Measurements from ENCODE around the gene HMX3.

The HMX3 gene

GRCh38 chr10:123150986-123151736, 15.4 kb downstream of the HMX3 start:
- Histone ChIP-seq H3K9ac (ENCODE audit: low read depth, low read length) (no peak overlapping the region), H3K36me3 (ENCODE audit: insufficient read depth, low read length) (peaks cover 3% of the 10 kb centered on the region)

GRCh38 chr10:123151737-123152135, 16.0 kb downstream of the HMX3 start:
- H3K4me2 ChIP-seq (ENCODE audit: low read length): no peak overlapping the region
- no peaks in the 10 kb centered on the region for H3K9me3 ChIP-seq (replicated peaks; ENCODE audit: low read length)
- H3K4me1 ChIP-seq (ENCODE audit: control insufficient read depth, insufficient read depth, low read length): peaks cover 27% of the 10 kb centered on the region
- peaks cover 9% of the 10 kb centered on the region for H3K36me3 ChIP-seq (ENCODE audit: insufficient read depth, low read length)
- no peak overlapping the region for H3K4me3 ChIP-seq (ENCODE audit: low read length)
- peaks cover 62% of the 10 kb centered on the region for H3K27me3 ChIP-seq (ENCODE audit: control insufficient read depth, insufficient read depth, low read length)
- H3K9ac ChIP-seq (ENCODE audit: low read depth, low read length): no peak overlapping the region

More at GRCh38 chr10:123150986-123151736, 15.4 kb downstream of the HMX3 start:
- Histone ChIP-seq H3K4me3 (ENCODE audit: low read length) (peak overlapping the region; percentile 60), H3K4me2 (ENCODE audit: low read length) (peak overlapping the region; percentile 82), H3K4me1 (ENCODE audit: control insufficient read depth, insufficient read depth, low read length) (peaks cover 21% of the 10 kb centered on the region), H3K9me3 (replicated peaks; ENCODE audit: low read length) (no peaks in the 10 kb centered on the region), H3K27me3 (ENCODE audit: control insufficient read depth, insufficient read depth, low read length) (peaks cover 67% of the 10 kb centered on the region)

GRCh38 chr10:123153486-123154091, 17.8 kb downstream of the HMX3 start:
- no peak overlapping the region for H3K4me2 ChIP-seq (ENCODE audit: low read length)
- no peaks in the 10 kb centered on the region for H3K9me3 ChIP-seq (replicated peaks; ENCODE audit: low read length)
- peaks cover 28% of the 10 kb centered on the region for H3K36me3 ChIP-seq (ENCODE audit: insufficient read depth, low read length)
- H3K4me1 ChIP-seq (ENCODE audit: control insufficient read depth, insufficient read depth, low read length): peaks cover 45% of the 10 kb centered on the region
- no peak overlapping the region for H3K9ac ChIP-seq (ENCODE audit: low read depth, low read length)
- peaks cover 44% of the 10 kb centered on the region for H3K27me3 ChIP-seq (ENCODE audit: control insufficient read depth, insufficient read depth, low read length)
- no peak overlapping the region for H3K4me3 ChIP-seq (ENCODE audit: low read length)

GRCh38 chr10:123154092-123154710, 18.4 kb downstream of the HMX3 start, which contains the start of gene BUB3:
Gene BUB3, plus strand, starts transcription at chr10:123154402. Its CDS starts 516 bp downstream, at chr10:123154918.
- Histone ChIP-seq H3K4me3 (ENCODE audit: low read length) (peak within 1 kb of the TSS; percentile 85), H3K9ac (ENCODE audit: low read depth, low read length) (peak within 1 kb of the TSS; percentile 96)

GRCh38 chr10:123154711-123155505, 19.1 kb downstream of the HMX3 start:
- peaks cover 41% of the 10 kb centered on the region for H3K4me1 ChIP-seq (ENCODE audit: control insufficient read depth, insufficient read depth, low read length)
- peaks cover 33% of the 10 kb centered on the region for H3K36me3 ChIP-seq (ENCODE audit: insufficient read depth, low read length)
- peak overlapping the region; percentile 85 for H3K4me3 ChIP-seq (ENCODE audit: low read length)
- no peaks in the 10 kb centered on the region for H3K9me3 ChIP-seq (replicated peaks; ENCODE audit: low read length)
- peak overlapping the region; percentile 96 for H3K9ac ChIP-seq (ENCODE audit: low read depth, low read length)
- H3K27me3 ChIP-seq (ENCODE audit: control insufficient read depth, insufficient read depth, low read length): peaks cover 30% of the 10 kb centered on the region
- peak overlapping the region; percentile 86 for H3K4me2 ChIP-seq (ENCODE audit: low read length)

More at GRCh38 chr10:123154092-123154710, 18.4 kb downstream of the HMX3 start, which contains the start of gene BUB3:
- no peaks in the 10 kb centered on the region for H3K9me3 ChIP-seq (replicated peaks; ENCODE audit: low read length)
- peaks cover 38% of the 10 kb centered on the region for H3K27me3 ChIP-seq (ENCODE audit: control insufficient read depth, insufficient read depth, low read length)
- H3K4me2 ChIP-seq (ENCODE audit: low read length): peak within 1 kb of the TSS; percentile 86
- H3K36me3 ChIP-seq (ENCODE audit: insufficient read depth, low read length): peaks cover 31% of the 10 kb centered on the region
- peaks cover 47% of the 10 kb centered on the region for H3K4me1 ChIP-seq (ENCODE audit: control insufficient read depth, insufficient read depth, low read length)

GRCh38 chr10:123156078-123156477, 20.3 kb downstream of the HMX3 start:
- H3K36me3 ChIP-seq (ENCODE audit: insufficient read depth, low read length): peaks cover 45% of the 10 kb centered on the region
- no peaks in the 10 kb centered on the region for H3K9me3 ChIP-seq (replicated peaks; ENCODE audit: low read length)
- H3K9ac ChIP-seq (ENCODE audit: low read depth, low read length): peak overlapping the region; percentile 96
- H3K27me3 ChIP-seq (ENCODE audit: control insufficient read depth, insufficient read depth, low read length): peaks cover 19% of the 10 kb centered on the region
- peak overlapping the region; percentile 86 for H3K4me2 ChIP-seq (ENCODE audit: low read length)
- H3K4me1 ChIP-seq (ENCODE audit: control insufficient read depth, insufficient read depth, low read length): peaks cover 29% of the 10 kb centered on the region
- H3K4me3 ChIP-seq (ENCODE audit: low read length): peak overlapping the region; percentile 85

GRCh38 chr10:123157210-123157609, 21.4 kb downstream of the HMX3 start:
- Histone ChIP-seq H3K4me2 (ENCODE audit: low read length) (peak overlapping the region; percentile 86), H3K9ac (ENCODE audit: low read depth, low read length) (no peak overlapping the region), H3K9me3 (replicated peaks; ENCODE audit: low read length) (no peaks in the 10 kb centered on the region), H3K4me3 (ENCODE audit: low read length) (peak overlapping the region; percentile 85), H3K36me3 (ENCODE audit: insufficient read depth, low read length) (peaks cover 55% of the 10 kb centered on the region), H3K4me1 (ENCODE audit: control insufficient read depth, insufficient read depth, low read length) (peaks cover 29% of the 10 kb centered on the region), H3K27me3 (ENCODE audit: control insufficient read depth, insufficient read depth, low read length) (peaks cover 7% of the 10 kb centered on the region)

- no peaks in the 10 kb centered on the region for H3K9me3 ChIP-seq (replicated peaks; ENCODE audit: low read length)
- peaks cover 29% of the 10 kb centered on the region for H3K4me1 ChIP-seq (ENCODE audit: control insufficient read depth, insufficient read depth, low read length)
- peak overlapping the region; percentile 86 for H3K4me2 ChIP-seq (ENCODE audit: low read length)
- no peak overlapping the region for H3K9ac ChIP-seq (ENCODE audit: low read depth, low read length)
- H3K27me3 ChIP-seq (ENCODE audit: control insufficient read depth, insufficient read depth, low read length): no peaks in the 10 kb centered on the region
- no peak overlapping the region for H3K4me3 ChIP-seq (ENCODE audit: low read length)
- H3K36me3 ChIP-seq (ENCODE audit: insufficient read depth, low read length): peaks cover 70% of the 10 kb centered on the region
Observed at GRCh38 chr10:123158682-123159081, 22.9 kb downstream of the HMX3 start.

GRCh38 chr10:123160311-123160980, 24.7 kb downstream of the HMX3 start:
- no peaks in the 10 kb centered on the region for H3K9me3 ChIP-seq (replicated peaks; ENCODE audit: low read length)
- no peak overlapping the region for H3K4me3 ChIP-seq (ENCODE audit: low read length)
- H3K4me2 ChIP-seq (ENCODE audit: low read length): no peak overlapping the region
- no peak overlapping the region for H3K9ac ChIP-seq (ENCODE audit: low read depth, low read length)
- no peaks in the 10 kb centered on the region for H3K27me3 ChIP-seq (ENCODE audit: control insufficient read depth, insufficient read depth, low read length)
- peaks cover 29% of the 10 kb centered on the region for H3K4me1 ChIP-seq (ENCODE audit: control insufficient read depth, insufficient read depth, low read length)
- peaks cover 85% of the 10 kb centered on the region for H3K36me3 ChIP-seq (ENCODE audit: insufficient read depth, low read length)

- Histone ChIP-seq H3K4me1 (ENCODE audit: control insufficient read depth, insufficient read depth, low read length) (no peaks in the 10 kb centered on the region), H3K36me3 (ENCODE audit: insufficient read depth, low read length) (peaks cover 88% of the 10 kb centered on the region), H3K4me2 (ENCODE audit: low read length) (no peak overlapping the region), H3K27me3 (ENCODE audit: control insufficient read depth, insufficient read depth, low read length) (no peaks in the 10 kb centered on the region), H3K9me3 (replicated peaks; ENCODE audit: low read length) (no peaks in the 10 kb centered on the region), H3K4me3 (ENCODE audit: low read length) (no peak overlapping the region), H3K9ac (ENCODE audit: low read depth, low read length) (no peak overlapping the region)
Observed at GRCh38 chr10:123164319-123164718, 28.5 kb downstream of the HMX3 start.

Data from skeletal muscle satellite cell (primary cell).